HUES64 (cell line): Measurements from ENCODE around the gene MLH1.

Experiments used
- H3K27ac ChIP-seq: 2 replicates; pipeline ENCODE4 v1.7.0; 2013; ENCODE audit warnings: low read depth, low read length, inconsistent platforms
- H3K27me3 ChIP-seq: 2 replicates; pipeline ENCODE4 v1.6.1; 2013; ENCODE audit warnings: mild to moderate bottlenecking, low read length; ENCODE audit not compliant: insufficient read depth
- H3K36me3 ChIP-seq: 2 replicates; pipeline ENCODE4 v1.6.1; 2013; ENCODE audit warnings: mild to moderate bottlenecking, low read length; ENCODE audit not compliant: insufficient read depth
- H3K4me1 ChIP-seq: 2 replicates; pipeline ENCODE4 v1.6.1; 2013; ENCODE audit warnings: mild to moderate bottlenecking, low read length, moderate library complexity; ENCODE audit not compliant: insufficient read depth
- H3K4me3 ChIP-seq: 2 replicates; pipeline ENCODE4 v1.5.1; 2013; ENCODE audit warnings: mild to moderate bottlenecking, low read length, moderate library complexity
- H3K9ac ChIP-seq: 2 replicates; pipeline ENCODE4 v1.6.1; 2013; ENCODE audit warnings: mild to moderate bottlenecking, low read depth, low read length
- H3K9me3 ChIP-seq: 2 replicates; pipeline ENCODE4 v1.6.1; 2013; ENCODE audit warnings: low read depth, low read length; ENCODE audit not compliant: insufficient read depth
- WGBS: fragments of 150-250, 120-280 bp; methylation state at CpG from one replicate; pipeline ENCODE4 v1.1.7; 2013; ENCODE audit warnings: missing lambda C conversion rate; 5-methylcytosine and 5-hydroxymethylcytosine counted together

Gene MLH1

DNA sequence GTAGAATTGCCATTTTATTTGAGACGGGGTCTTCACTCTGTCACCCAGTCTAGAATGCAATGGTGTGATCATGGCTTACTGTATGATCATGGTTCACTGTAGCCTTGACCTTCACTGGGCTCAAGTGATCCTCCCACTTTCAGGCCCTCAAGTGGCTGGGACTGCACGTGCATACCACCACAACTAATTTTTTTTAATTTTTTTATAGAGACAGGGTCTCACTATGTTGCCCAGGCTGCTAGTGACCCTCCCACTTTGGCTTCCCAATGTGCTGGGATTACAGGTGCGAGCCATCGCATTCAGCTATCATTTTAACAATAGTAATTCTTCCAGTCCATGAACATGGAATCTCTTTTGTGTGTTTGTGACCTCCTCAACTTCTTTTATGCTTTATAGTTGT lies 12.3 kb upstream of the MLH1 start:
- H3K36me3 ChIP-seq: peaks cover 43% of the 10 kb centered on the region

DNA sequence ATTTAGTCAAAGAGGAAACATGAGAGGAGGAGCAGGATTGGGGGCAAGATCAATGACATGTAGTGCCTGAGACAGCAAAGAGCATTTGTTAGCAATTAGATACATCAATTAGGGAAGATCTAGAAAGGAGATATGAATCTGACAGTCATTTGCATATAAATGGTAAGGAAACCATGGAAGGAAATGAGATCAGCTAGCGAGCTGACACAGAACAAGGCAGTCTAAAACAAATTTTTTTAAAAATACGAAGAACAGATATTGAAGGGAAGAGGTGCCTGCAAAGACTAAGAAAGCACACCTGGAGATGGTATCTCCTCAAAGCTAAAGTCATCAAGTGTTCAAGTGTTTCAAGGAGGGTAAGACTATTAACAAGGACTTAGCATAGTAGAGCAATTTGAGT lies 5.0 kb upstream of the MLH1 start:
- H3K27ac ChIP-seq: no peak overlapping the region
- H3K9ac ChIP-seq: no peak overlapping the region
- peaks cover 31% of the 10 kb centered on the region for H3K4me1 ChIP-seq
- H3K4me3 ChIP-seq: no peak overlapping the region
- no peaks in the 10 kb centered on the region for H3K27me3 ChIP-seq
- peaks cover 79% of the 10 kb centered on the region for H3K36me3 ChIP-seq
- 88% methylated on average over 2 of the region's 2 CpGs for WGBS
- no peaks in the 10 kb centered on the region for H3K9me3 ChIP-seq

More for the DNA sequence above, 12.3 kb upstream of the MLH1 start:
- Histone ChIP-seq H3K27ac (no peak overlapping the region), H3K9ac (no peak overlapping the region), H3K9me3 (peaks cover 12% of the 10 kb centered on the region; the same call in 1 of the 2 replicates), H3K4me3 (no peak overlapping the region), H3K4me1 (no peaks in the 10 kb centered on the region), H3K27me3 (no peaks in the 10 kb centered on the region)
- WGBS: 90% methylated on average over 4 of the region's 4 CpGs

DNA sequence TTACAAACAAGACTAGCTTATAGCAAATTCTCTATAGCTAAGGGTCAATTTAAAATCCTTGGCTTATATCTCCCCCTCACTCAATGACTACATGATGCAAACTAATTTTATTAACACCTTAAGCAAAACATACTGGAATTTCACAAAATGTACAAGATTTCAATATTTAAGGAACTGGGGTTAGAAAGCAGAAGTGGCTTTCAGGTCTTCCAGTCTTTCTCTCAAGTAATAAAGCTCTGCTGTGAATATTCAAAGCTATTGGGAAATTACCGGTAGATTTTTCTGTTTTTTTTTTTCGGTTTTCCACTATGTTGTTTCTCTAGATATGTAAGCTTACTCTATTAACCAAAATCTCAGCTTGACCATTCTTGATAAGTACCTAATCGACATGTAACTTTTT lies 4.3 kb upstream of the MLH1 start:
- no peaks in the 10 kb centered on the region for H3K27me3 ChIP-seq
- no peak overlapping the region for H3K9ac ChIP-seq
- H3K4me3 ChIP-seq: 0 out of 2 replicates have a peak overlapping the region, but pooled peaks have one; percentile 70
- WGBS: 100% methylated on average over 1 of the region's 3 CpGs
- H3K9me3 ChIP-seq: no peaks in the 10 kb centered on the region
- peaks cover 31% of the 10 kb centered on the region for H3K4me1 ChIP-seq
- peaks cover 73% of the 10 kb centered on the region for H3K36me3 ChIP-seq
- H3K27ac ChIP-seq: no peak overlapping the region

GRCh38 chr3:36989568-36989967 lies 3.8 kb upstream of the MLH1 start:
- H3K36me3 ChIP-seq: peaks cover 67% of the 10 kb centered on the region
- no peaks in the 10 kb centered on the region for H3K9me3 ChIP-seq
- H3K4me1 ChIP-seq: peaks cover 31% of the 10 kb centered on the region
- peak overlapping the region; percentile 70 for H3K4me3 ChIP-seq
- H3K27me3 ChIP-seq: no peaks in the 10 kb centered on the region
- no peak overlapping the region for H3K27ac ChIP-seq
- no peak overlapping the region for H3K9ac ChIP-seq

DNA sequence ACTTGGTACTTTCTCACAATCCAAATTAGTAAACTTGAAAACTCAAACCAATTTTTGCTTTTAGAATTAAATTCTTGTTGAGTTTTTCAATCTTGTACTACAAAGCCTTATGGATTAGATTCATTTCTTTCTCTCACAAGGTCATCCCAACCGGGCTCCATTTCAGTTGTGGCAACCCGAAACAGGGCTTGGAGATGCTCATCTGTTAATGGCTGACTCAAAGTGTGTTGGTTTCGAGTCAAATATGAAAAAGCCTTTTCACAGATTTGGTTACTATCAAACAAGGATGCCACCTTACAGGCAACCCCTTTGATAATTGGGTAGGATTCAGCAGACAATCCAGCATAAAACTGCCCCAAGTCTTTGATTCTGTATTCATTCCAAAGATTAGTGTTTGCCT lies 2.2 kb upstream of the MLH1 start:
- peak overlapping the region; percentile 87; the same call in 1 of the 2 replicates for H3K9ac ChIP-seq
- H3K36me3 ChIP-seq: peaks cover 54% of the 10 kb centered on the region
- H3K27ac ChIP-seq: no peak overlapping the region
- peak overlapping the region; percentile 70 for H3K4me3 ChIP-seq
- H3K9me3 ChIP-seq: no peaks in the 10 kb centered on the region
- H3K27me3 ChIP-seq: no peaks in the 10 kb centered on the region
- 74% methylated on average over 3 of the region's 3 CpGs for WGBS
- H3K4me1 ChIP-seq: peaks cover 31% of the 10 kb centered on the region

GRCh38 chr3:36991923-36992805 lies 1.2 kb upstream of the MLH1 start:
- peaks cover 54% of the 10 kb centered on the region for H3K36me3 ChIP-seq
- H3K9ac ChIP-seq: peak overlapping the region; percentile 87
- H3K9me3 ChIP-seq: no peaks in the 10 kb centered on the region
- 5% methylated on average over 24 of the region's 24 CpGs for WGBS
- H3K4me1 ChIP-seq: peaks cover 31% of the 10 kb centered on the region
- H3K27ac ChIP-seq: peak overlapping the region; percentile 96
- peak overlapping the region; percentile 70 for H3K4me3 ChIP-seq
- no peaks in the 10 kb centered on the region for H3K27me3 ChIP-seq

- under 1% methylated on average over 48 of the region's 48 CpGs for WGBS
- peak within 1 kb of the TSS; percentile 70 for H3K4me3 ChIP-seq
- peaks cover 54% of the 10 kb centered on the region for H3K36me3 ChIP-seq
- H3K9ac ChIP-seq: peak within 1 kb of the TSS; percentile 90
- no peaks in the 10 kb centered on the region for H3K9me3 ChIP-seq
- no peaks in the 10 kb centered on the region for H3K27me3 ChIP-seq
- peak within 1 kb of the TSS; percentile 96 for H3K27ac ChIP-seq
- H3K4me1 ChIP-seq: peaks cover 31% of the 10 kb centered on the region
Observed at GRCh38 chr3:36992806-36993325, 452 bp upstream of the MLH1 start, which contains the start of gene EPM2AIP1. Gene EPM2AIP1 (minus strand): TSS chr3:36993131. CDS start chr3:36993077, 54 bp downstream.

GRCh38 chr3:37014620-37015019 lies 21.3 kb downstream of the MLH1 start:
- Histone ChIP-seq H3K4me1 (no peaks in the 10 kb centered on the region), H3K27me3 (no peaks in the 10 kb centered on the region), H3K27ac (no peak overlapping the region), H3K4me3 (no peak overlapping the region), H3K9me3 (no peaks in the 10 kb centered on the region), H3K36me3 (peaks cover 80% of the 10 kb centered on the region), H3K9ac (no peak overlapping the region)
- 96% methylated on average over 2 of the region's 2 CpGs for WGBS

DNA sequence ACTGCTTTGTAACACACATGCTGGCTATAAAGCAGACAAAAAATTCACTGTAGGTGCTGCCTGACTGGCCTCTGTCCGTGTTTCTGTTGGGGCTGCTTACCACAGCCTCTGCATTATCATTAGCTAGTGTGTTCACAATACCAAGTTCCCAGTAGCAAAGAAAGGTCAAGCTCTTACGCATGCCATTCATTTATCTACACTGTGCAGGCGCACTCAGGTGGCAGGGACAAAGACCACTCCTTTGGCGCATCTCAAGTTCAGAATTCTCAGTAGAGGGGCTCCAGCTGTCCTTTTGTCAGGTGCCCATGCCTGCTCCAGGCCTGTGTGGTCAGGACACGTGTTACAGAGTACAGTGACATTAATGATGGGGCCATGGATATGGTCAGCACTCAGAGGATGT lies 22.3 kb downstream of the MLH1 start:
- peaks cover 85% of the 10 kb centered on the region for H3K36me3 ChIP-seq
- H3K4me1 ChIP-seq: no peaks in the 10 kb centered on the region
- no peak overlapping the region for H3K4me3 ChIP-seq
- no peaks in the 10 kb centered on the region for H3K27me3 ChIP-seq
- no peak overlapping the region for H3K27ac ChIP-seq
- 91% methylated on average over 5 of the region's 5 CpGs for WGBS
- no peak overlapping the region for H3K9ac ChIP-seq
- no peaks in the 10 kb centered on the region for H3K9me3 ChIP-seq

GRCh38 chr3:37016903-37017302 lies 23.6 kb downstream of the MLH1 start:
- Histone ChIP-seq H3K4me1 (no peaks in the 10 kb centered on the region), H3K27ac (no peak overlapping the region), H3K27me3 (no peaks in the 10 kb centered on the region), H3K4me3 (no peak overlapping the region), H3K9me3 (no peaks in the 10 kb centered on the region), H3K9ac (no peak overlapping the region), H3K36me3 (peaks cover 88% of the 10 kb centered on the region)
- 96% methylated on average over 7 of the region's 8 CpGs for WGBS

DNA sequence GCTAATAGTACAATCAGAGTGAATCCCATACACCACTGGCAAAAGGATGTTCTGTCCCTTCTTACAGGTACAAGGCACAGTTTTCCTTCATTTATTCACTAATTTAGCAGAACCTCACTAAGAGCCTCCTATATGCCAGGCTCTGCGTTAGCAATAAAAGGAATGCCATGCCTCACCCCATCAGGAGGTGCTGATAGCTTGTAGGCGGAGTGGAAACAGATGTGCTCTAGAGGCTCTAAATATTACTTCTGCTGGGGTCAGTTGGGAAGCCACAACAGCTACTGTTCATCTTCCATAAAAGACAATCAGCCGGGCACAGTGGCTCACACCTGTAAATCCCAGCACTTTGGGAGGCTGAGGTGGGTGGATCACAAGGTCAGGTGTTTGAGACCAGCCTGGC lies 24.4 kb downstream of the MLH1 start:
- peaks cover 88% of the 10 kb centered on the region for H3K36me3 ChIP-seq
- no peaks in the 10 kb centered on the region for H3K9me3 ChIP-seq
- no peak overlapping the region for H3K9ac ChIP-seq
- WGBS: 97% methylated on average over 3 of the region's 3 CpGs
- H3K27ac ChIP-seq: no peak overlapping the region
- H3K4me3 ChIP-seq: no peak overlapping the region
- H3K4me1 ChIP-seq: no peaks in the 10 kb centered on the region
- no peaks in the 10 kb centered on the region for H3K27me3 ChIP-seq
